ENCODE measurements around the gene CRIP2.

GRCh38 chr14:105436402-105436801 lies 38.2 kb upstream of the CRIP2 start:
- TF ChIP-seq SIN3A (IDR thresholded peaks at IDR 0.05; ENCODE audit: low read depth, low read length): no peak
- TF ChIP-seq, protein P1, sequence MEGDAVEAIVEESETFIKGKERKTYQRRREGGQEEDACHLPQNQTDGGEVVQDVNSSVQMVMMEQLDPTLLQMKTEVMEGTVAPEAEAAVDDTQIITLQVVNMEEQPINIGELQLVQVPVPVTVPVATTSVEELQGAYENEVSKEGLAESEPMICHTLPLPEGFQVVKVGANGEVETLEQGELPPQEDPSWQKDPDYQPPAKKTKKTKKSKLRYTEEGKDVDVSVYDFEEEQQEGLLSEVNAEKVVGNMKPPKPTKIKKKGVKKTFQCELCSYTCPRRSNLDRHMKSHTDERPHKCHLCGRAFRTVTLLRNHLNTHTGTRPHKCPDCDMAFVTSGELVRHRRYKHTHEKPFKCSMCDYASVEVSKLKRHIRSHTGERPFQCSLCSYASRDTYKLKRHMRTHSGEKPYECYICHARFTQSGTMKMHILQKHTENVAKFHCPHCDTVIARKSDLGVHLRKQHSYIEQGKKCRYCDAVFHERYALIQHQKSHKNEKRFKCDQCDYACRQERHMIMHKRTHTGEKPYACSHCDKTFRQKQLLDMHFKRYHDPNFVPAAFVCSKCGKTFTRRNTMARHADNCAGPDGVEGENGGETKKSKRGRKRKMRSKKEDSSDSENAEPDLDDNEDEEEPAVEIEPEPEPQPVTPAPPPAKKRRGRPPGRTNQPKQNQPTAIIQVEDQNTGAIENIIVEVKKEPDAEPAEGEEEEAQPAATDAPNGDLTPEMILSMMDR (IDR thresholded peaks at IDR 0.05 in 2 of 3, conservative IDR thresholded peaks at IDR 0.05 in 1 of 3; ENCODE audit: control insufficient read depth in 2 of 3, extremely low read depth in 1 of 3, insufficient read depth in 1 of 3, low read depth in 3 of 3, low read length in 3 of 3): no peak
- TF ChIP-seq NBN (IDR thresholded peaks at IDR 0.05): no peak
- TF ChIP-seq MAX (IDR thresholded peaks at IDR 0.05; ENCODE audit: low read depth, low read length): no peak
- no peak for TF ChIP-seq EZH2 (IDR thresholded peaks at IDR 0.05; ENCODE audit: borderline replicate concordance, control insufficient read depth, low read depth, low read length)
- no peak for TF ChIP-seq ATF2 (IDR thresholded peaks at IDR 0.05; ENCODE audit: low read length)
- TF ChIP-seq EP300 (IDR thresholded peaks at IDR 0.05; ENCODE audit: borderline replicate concordance in 1 of 2, control insufficient read depth in 1 of 2, low read depth in 2 of 2, low read length in 2 of 2): no peak
- no peak for TF ChIP-seq POLR2A (IDR thresholded peaks at IDR 0.05; ENCODE audit: low read depth, low read length)
- no peak for TF ChIP-seq CBFB (IDR thresholded peaks at IDR 0.05; ENCODE audit: low read depth)
- TF ChIP-seq, protein P2, sequence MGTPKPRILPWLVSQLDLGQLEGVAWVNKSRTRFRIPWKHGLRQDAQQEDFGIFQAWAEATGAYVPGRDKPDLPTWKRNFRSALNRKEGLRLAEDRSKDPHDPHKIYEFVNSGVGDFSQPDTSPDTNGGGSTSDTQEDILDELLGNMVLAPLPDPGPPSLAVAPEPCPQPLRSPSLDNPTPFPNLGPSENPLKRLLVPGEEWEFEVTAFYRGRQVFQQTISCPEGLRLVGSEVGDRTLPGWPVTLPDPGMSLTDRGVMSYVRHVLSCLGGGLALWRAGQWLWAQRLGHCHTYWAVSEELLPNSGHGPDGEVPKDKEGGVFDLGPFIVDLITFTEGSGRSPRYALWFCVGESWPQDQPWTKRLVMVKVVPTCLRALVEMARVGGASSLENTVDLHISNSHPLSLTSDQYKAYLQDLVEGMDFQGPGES (IDR thresholded peaks at IDR 0.05): no peak
- TF ChIP-seq POLR2AphosphoS5 (IDR thresholded peaks at IDR 0.05; ENCODE audit: low read length): no peak
